Measurements from ENCODE around the gene AGO3.

AGO3 gene

GRCh38 chr1:36092166-36092797, 161.4 kb downstream of the AGO3 start:
- TF ChIP-seq CTCF (IDR thresholded peaks at IDR 0.05; ENCODE audit: low read depth, low read length, missing control alignments), result no peak
- H3K4me3 ChIP-seq (replicated peaks; ENCODE audit: low read depth, low read length), result no peak overlapping the region
- no peak for DNase-seq (ENCODE audit: extremely low read depth, low read depth)

GRCh38 chr1:36092798-36093185, 161.9 kb downstream of the AGO3 start:
- no peak for TF ChIP-seq CTCF (IDR thresholded peaks at IDR 0.05; ENCODE audit: low read depth, low read length, missing control alignments)
- H3K4me3 ChIP-seq (replicated peaks; ENCODE audit: low read depth, low read length), result no peak overlapping the region
- DNase-seq (ENCODE audit: extremely low read depth, low read depth), result no peak

- no peak for DNase-seq (ENCODE audit: extremely low read depth, low read depth)
- no peak for TF ChIP-seq CTCF (IDR thresholded peaks at IDR 0.05; ENCODE audit: low read depth, low read length, missing control alignments)
- H3K4me3 ChIP-seq (replicated peaks; ENCODE audit: low read depth, low read length), result no peak overlapping the region
These were observed 162.3 kb downstream of the AGO3 start for GRCh38 chr1:36093226-36093625.

GRCh38 chr1:36093929-36094328, 163.0 kb downstream of the AGO3 start:
- no peak overlapping the region for H3K4me3 ChIP-seq (replicated peaks; ENCODE audit: low read depth, low read length)
- no peak for DNase-seq (ENCODE audit: extremely low read depth, low read depth)
- TF ChIP-seq CTCF (IDR thresholded peaks at IDR 0.05; ENCODE audit: low read depth, low read length, missing control alignments), result no peak

- TF ChIP-seq CTCF (IDR thresholded peaks at IDR 0.05; ENCODE audit: low read depth, low read length, missing control alignments), result no peak
- DNase-seq (ENCODE audit: extremely low read depth, low read depth), result no peak
- H3K4me3 ChIP-seq (replicated peaks; ENCODE audit: low read depth, low read length), result no peak overlapping the region
These were observed 163.7 kb downstream of the AGO3 start for GRCh38 chr1:36094621-36095061.

- H3K4me3 ChIP-seq (replicated peaks; ENCODE audit: low read depth, low read length), result no peak overlapping the region
- no peak for TF ChIP-seq CTCF (IDR thresholded peaks at IDR 0.05; ENCODE audit: low read depth, low read length, missing control alignments)
- no peak for DNase-seq (ENCODE audit: extremely low read depth, low read depth)
These were observed 165.0 kb downstream of the AGO3 start for GRCh38 chr1:36095760-36096405.

Data from HFF-Myc (cell line).